AG09319 (cell line): ENCODE results near the gene NEU4.
A peak's percentile ranks its signal among the peaks of the same experiment; 100 is the strongest.

Experiments used
- DNase-seq: peaks from one replicate; pipeline ENCODE4 v3.0.0-alpha.2; 2010; ENCODE audit warnings: low read depth; ENCODE audit errors: extremely low read depth
- CTCF ChIP-seq: IDR thresholded peaks from 2 replicates; pipeline ENCODE4 v1.5.1; 2011; ENCODE audit warnings: low read depth, mild to moderate bottlenecking, inconsistent platforms, low read length, moderate library complexity

Gene NEU4

GRCh38 chr2:241859436-241860183, 50.6 kb downstream of the NEU4 start:
- no peak for DNase-seq
- peak; percentile 25 for TF ChIP-seq CTCF

- TF ChIP-seq CTCF, result no peak
- no peak for DNase-seq
Observed at GRCh38 chr2:241860184-241861078, 51.4 kb downstream of the NEU4 start.

GRCh38 chr2:241861264-241861663, 52.3 kb downstream of the NEU4 start:
- no peak for TF ChIP-seq CTCF
- DNase-seq, result no peak

DNA sequence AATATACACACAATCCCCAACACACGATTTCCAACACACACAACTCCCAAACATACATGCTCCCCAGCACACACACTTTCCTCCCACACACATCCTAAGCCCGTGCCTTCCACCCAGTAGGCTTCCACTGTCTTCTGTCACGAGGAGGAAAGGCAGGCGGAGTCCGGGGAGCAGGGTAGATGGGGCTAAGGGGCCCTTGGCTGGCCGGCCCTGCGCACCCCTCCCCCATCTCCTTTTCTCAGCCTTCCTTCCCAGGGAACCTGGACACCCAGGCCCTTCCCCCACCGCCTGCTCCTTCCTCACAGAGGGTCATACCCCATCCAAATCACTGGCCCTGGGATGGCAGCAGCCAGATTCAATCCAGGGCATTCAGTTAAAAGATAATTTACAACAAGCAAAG, 53.1 kb downstream of the NEU4 start:
- no peak for TF ChIP-seq CTCF
- no peak for DNase-seq

DNA sequence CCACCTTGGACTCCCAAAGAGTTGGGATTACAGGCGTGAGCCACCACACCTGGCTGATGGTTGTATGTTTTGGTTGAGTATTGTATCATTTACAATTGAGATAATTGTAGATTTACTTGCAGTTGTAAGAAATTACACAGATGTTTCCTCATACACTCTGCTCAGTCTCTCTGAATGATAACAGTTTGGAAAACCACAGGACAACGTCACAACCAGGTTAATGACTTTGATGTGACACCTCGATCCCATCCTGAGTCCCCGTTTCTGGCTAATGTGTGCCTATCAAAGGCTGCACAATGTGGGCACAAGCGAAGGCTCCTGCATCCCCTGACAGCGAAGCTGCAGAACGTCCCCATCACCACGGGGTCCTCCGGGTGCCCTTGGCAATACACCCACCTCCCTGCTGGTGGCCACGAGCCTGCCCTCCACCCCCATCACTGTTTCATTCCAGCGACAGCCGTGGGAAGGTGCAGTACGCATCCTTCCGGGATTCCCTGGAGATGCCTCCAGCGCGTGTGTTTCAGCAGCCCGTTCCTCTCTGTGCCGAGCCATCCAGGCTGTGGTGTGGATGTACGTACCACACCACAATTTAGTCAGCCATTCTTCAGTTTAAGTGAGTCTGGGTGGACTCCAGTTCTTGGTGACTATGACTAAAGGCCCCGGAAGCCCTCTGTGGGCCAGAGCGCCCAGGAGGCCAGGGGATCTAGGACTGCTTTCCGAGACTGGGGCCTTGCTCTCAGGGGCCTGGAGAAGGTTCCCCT, 54.0 kb downstream of the NEU4 start:
- DNase-seq, result no peak
- no peak for TF ChIP-seq CTCF

DNA sequence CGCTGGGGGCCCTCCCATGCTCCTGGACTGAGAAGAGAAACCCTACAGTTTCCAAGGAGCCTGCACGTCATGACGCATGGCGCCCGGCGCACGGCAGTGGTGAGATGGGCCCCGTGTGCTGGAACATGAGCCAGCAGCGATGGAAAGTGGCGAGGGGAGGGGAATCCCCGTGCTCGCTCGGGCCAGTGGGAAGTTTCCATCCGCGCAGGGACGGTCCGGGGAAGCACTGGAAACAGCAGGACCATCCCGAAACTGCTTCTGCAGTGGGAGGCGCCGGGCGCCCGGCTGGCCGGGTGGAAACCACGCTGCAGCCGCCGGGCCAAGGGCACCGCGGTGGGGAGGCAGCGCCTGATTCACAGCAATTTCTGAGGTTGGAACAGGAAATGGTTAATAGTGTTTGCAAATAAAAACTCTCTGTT, 54.6 kb downstream of the NEU4 start:
- no peak for DNase-seq
- TF ChIP-seq CTCF, result no peak
